Skeletal muscle satellite cell (primary cell): Measurements from ENCODE around the gene LYPD1.

Source experiments
- H3K27me3 ChIP-seq: 2 replicates; pipeline ENCODE4 v1.7.0; 2013; ENCODE audit warnings: low read length; ENCODE audit not compliant: control insufficient read depth, insufficient read depth
- H3K36me3 ChIP-seq: 2 replicates; pipeline ENCODE4 v1.7.0; 2013; ENCODE audit warnings: mild to moderate bottlenecking, control low read depth, low read length; ENCODE audit not compliant: insufficient read depth
- H3K4me1 ChIP-seq: 2 replicates; pipeline ENCODE4 v1.7.0; 2013; ENCODE audit warnings: low read length; ENCODE audit not compliant: control insufficient read depth, insufficient read depth
- H3K4me2 ChIP-seq: 2 replicates; pipeline ENCODE4 v1.7.0; 2013; ENCODE audit warnings: mild to moderate bottlenecking, low read length
- H3K4me3 ChIP-seq: 2 replicates; pipeline ENCODE4 v1.7.0; 2013; ENCODE audit warnings: low read length
- H3K9ac ChIP-seq: 2 replicates; pipeline ENCODE4 v1.7.0; 2013; ENCODE audit warnings: mild to moderate bottlenecking, low read depth, low read length, moderate library complexity
- H3K9me3 ChIP-seq: replicated peaks from 2 replicates; pipeline ENCODE4 v1.7.0; 2013; ENCODE audit warnings: mild to moderate bottlenecking, control low read depth, low read length

LYPD1 gene

DNA sequence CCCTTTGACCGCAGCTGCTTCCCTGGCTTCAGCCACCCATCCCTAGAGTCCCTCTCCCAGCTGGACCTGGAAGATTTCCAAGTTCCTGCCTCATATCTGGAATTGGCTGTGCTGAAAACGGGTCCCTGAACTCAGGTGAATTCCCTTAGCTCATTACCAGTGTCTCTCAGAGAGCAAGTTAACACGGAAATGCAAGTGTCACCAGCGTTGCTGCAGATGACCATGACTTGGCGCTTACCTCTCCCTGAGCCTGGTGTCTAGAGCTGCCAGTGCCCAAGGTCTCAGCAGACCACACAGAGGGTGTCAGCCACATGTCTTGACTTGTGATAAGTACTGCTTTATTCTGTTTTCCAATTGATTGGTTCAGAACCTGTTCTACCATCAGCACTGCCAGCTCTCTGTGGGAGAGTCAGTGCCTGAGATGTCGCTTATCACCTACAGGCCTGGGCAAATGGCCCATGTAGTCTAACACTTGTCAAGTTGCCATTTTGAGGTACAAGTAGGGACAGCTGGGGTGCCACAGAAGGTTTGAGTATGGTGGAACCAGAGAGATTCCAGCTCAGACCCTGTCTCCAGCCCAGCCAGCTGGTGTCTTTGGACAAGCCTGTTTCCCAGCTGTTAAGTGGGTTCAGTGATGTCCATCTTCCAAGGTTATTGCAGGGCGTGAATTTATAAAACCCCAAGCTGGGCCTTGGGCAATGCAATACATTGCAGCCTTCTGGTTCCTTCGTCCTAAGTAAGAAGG lies 48.7 kb downstream of the LYPD1 start:
- no peaks in the 10 kb centered on the region for H3K9me3 ChIP-seq
- no peak overlapping the region for H3K4me3 ChIP-seq
- no peaks in the 10 kb centered on the region for H3K36me3 ChIP-seq
- no peaks in the 10 kb centered on the region for H3K27me3 ChIP-seq
- H3K4me2 ChIP-seq: no peak overlapping the region
- H3K9ac ChIP-seq: no peak overlapping the region
- H3K4me1 ChIP-seq: peaks cover 12% of the 10 kb centered on the region

- no peaks in the 10 kb centered on the region for H3K36me3 ChIP-seq
- no peaks in the 10 kb centered on the region for H3K27me3 ChIP-seq
- H3K4me2 ChIP-seq: no peak overlapping the region
- peaks cover 12% of the 10 kb centered on the region for H3K4me1 ChIP-seq
- H3K9ac ChIP-seq: no peak overlapping the region
- no peaks in the 10 kb centered on the region for H3K9me3 ChIP-seq
- no peak overlapping the region for H3K4me3 ChIP-seq
Measured at GRCh38 chr2:132620115-132620514, 49.9 kb downstream of the LYPD1 start.

GRCh38 chr2:132618734-132619133 lies 51.3 kb downstream of the LYPD1 start:
- Histone ChIP-seq H3K36me3 (no peaks in the 10 kb centered on the region), H3K4me3 (no peak overlapping the region), H3K4me2 (no peak overlapping the region), H3K27me3 (no peaks in the 10 kb centered on the region), H3K9me3 (no peaks in the 10 kb centered on the region), H3K9ac (no peak overlapping the region), H3K4me1 (peaks cover 9% of the 10 kb centered on the region)

DNA sequence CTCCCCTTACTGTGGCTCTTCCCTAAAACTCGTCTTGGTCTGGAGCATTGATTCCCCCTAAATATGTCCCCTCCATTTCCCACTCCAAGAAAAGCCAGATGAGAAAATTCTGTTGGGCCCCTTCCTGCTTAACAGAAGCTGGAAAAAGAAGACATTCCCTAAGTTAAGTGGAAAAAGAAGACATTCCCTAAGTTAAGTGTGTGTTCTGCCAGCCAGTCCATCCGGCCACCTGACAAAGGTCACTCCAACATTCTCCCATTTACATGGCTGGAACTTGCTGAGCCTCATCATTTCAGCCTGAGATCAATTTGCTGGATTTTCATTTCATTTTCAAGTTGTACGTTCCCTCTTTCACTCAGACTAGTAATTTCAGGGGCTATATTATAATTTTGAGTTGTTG lies 52.0 kb downstream of the LYPD1 start:
- no peak overlapping the region for H3K9ac ChIP-seq
- no peak overlapping the region for H3K4me3 ChIP-seq
- no peaks in the 10 kb centered on the region for H3K27me3 ChIP-seq
- H3K4me1 ChIP-seq: peaks cover 2% of the 10 kb centered on the region
- no peaks in the 10 kb centered on the region for H3K9me3 ChIP-seq
- H3K4me2 ChIP-seq: no peak overlapping the region
- H3K36me3 ChIP-seq: no peaks in the 10 kb centered on the region

GRCh38 chr2:132615329-132616085 lies 54.5 kb downstream of the LYPD1 start:
- no peak overlapping the region for H3K9ac ChIP-seq
- H3K4me3 ChIP-seq: no peak overlapping the region
- H3K27me3 ChIP-seq: peaks cover 3% of the 10 kb centered on the region
- no peaks in the 10 kb centered on the region for H3K36me3 ChIP-seq
- no peak overlapping the region for H3K4me2 ChIP-seq
- H3K4me1 ChIP-seq: no peaks in the 10 kb centered on the region
- H3K9me3 ChIP-seq: no peaks in the 10 kb centered on the region

- H3K9ac ChIP-seq: no peak overlapping the region
- peaks cover 3% of the 10 kb centered on the region for H3K27me3 ChIP-seq
- no peak overlapping the region for H3K4me2 ChIP-seq
- H3K4me3 ChIP-seq: no peak overlapping the region
- no peaks in the 10 kb centered on the region for H3K36me3 ChIP-seq
- no peaks in the 10 kb centered on the region for H3K9me3 ChIP-seq
- no peaks in the 10 kb centered on the region for H3K4me1 ChIP-seq
Measured at GRCh38 chr2:132611719-132612118, 58.3 kb downstream of the LYPD1 start.

DNA sequence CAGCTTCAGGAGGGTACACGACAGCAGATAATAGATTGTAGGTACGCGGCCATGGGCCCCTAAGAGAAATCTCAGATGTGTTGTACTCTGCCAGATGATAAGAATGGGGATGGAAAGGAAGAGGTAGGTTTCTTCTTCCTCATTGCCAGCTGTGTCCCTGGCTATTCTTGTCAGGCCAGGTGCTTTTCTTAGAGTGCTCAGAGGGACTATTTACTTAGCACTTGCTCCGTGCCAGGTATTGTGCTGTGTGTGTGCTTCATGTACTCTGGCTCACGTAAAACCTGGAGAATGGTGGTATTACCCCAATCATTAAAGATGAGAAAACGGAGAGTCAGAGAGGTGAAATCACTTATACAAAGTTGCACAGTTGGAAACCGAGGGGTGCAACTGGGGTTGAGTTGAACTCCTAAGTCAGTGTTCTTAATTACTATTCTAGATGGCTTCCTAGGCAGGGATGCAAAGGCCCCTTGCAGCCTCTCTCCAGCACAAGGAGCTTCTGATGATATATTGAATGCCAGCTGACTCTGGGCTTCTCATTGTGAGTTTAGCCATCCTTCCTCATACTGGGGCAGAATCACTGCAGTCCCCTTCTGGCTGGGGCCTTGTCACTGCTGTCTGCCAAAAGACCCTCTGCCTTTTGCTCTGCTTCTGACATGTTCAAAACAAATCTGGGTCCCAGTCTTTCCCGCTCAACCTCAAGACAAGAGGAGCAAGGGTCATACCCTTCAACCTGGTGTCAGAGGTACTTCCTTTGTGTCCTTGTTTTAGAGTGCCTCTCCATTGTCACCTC lies 60.7 kb downstream of the LYPD1 start:
- Histone ChIP-seq H3K9me3 (no peaks in the 10 kb centered on the region), H3K9ac (no peak overlapping the region)

DNA sequence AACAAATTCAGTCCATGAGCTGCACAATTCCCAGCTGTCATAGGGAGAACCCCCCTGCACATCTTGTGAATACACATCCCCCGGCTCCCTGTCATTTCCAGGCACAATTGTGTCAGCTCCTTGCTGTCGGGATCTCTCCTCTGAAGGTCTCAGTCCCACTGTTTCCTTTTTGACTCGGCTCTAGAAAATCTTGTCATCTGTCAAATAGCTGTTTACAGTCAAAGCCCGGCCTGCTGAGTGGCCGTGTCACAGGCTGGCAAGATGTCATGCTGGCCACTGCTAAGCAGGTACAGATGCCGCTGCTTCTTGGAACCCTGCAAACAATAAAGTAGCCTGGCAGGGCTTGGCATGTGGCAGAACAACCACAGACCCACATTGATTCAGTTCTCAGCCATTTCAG lies 61.7 kb downstream of the LYPD1 start:
- Histone ChIP-seq H3K36me3 (no peaks in the 10 kb centered on the region), H3K4me1 (no peaks in the 10 kb centered on the region), H3K4me2 (no peak overlapping the region), H3K9ac (no peak overlapping the region), H3K27me3 (peaks cover 3% of the 10 kb centered on the region), H3K4me3 (no peak overlapping the region), H3K9me3 (no peaks in the 10 kb centered on the region)

More for the DNA sequence above, 60.7 kb downstream of the LYPD1 start:
- Histone ChIP-seq H3K27me3 (peaks cover 3% of the 10 kb centered on the region), H3K4me1 (no peaks in the 10 kb centered on the region), H3K36me3 (no peaks in the 10 kb centered on the region), H3K4me2 (no peak overlapping the region), H3K4me3 (no peak overlapping the region)

DNA sequence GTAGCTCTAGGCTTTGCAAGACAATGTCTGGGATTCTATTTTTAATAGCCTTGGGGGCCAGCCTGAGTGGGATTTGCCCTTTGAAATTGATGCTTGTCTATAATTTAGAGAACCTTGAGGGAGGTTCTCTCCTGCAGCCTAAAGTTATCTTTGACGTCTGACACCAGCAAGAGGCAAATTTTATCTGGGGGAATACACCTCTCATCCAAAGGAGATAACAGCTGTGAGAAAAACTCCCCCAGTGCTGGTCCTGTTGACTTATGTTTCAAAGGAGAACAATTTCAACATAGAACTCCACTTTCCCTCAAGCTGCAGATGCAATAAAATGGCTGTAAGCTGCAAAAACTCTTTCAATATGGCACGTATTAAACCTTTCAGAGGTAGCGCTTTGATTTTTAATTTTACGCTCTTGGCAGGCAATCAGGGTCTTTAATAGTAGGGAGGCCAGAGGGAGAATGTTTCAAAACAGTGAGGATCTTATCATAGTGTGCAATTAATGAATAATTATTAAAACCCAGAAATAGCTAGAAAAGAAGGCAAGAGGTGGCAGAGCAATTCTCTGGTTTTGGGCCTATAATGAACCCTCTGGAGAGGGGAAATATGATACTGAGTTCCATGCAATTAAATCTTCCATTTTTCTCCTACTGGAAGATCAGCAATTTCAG lies 62.4 kb downstream of the LYPD1 start:
- H3K9me3 ChIP-seq: no peaks in the 10 kb centered on the region
- peaks cover 3% of the 10 kb centered on the region for H3K27me3 ChIP-seq
- H3K4me1 ChIP-seq: no peaks in the 10 kb centered on the region
- no peak overlapping the region for H3K9ac ChIP-seq
- H3K4me3 ChIP-seq: no peak overlapping the region
- no peak overlapping the region for H3K4me2 ChIP-seq
- H3K36me3 ChIP-seq: no peaks in the 10 kb centered on the region

DNA sequence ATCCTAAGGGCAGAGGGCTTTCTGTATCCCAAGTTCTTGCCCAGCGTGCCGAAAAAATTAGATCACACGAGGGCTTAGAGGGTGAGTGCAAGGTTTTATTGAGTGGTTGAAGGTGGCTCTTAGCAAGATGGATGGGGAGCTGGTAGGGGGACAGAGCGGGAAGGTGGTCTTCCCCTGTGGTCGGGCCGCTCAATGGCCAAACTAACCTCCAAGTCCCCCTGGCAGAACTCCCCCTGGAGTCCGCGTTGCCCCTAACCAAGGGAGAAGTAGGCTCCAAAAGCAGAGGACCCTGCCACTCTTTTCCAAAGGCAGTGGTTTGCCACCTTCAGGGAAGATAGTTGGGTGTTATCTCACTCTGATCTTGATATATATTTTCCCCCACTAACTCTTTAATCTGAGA lies 63.4 kb downstream of the LYPD1 start:
- Histone ChIP-seq H3K4me3 (no peak overlapping the region), H3K27me3 (no peaks in the 10 kb centered on the region), H3K9ac (no peak overlapping the region), H3K4me2 (no peak overlapping the region), H3K36me3 (no peaks in the 10 kb centered on the region), H3K4me1 (no peaks in the 10 kb centered on the region), H3K9me3 (no peaks in the 10 kb centered on the region)
